ENCODE results near the gene LIN28A. TPM values are rescaled to one million over a fixed set of nuclear protein-coding genes. Genes with fewer than 3 reads are reported as not detected.

The LIN28A gene
- polyA plus RNA-seq, 1 of the 3 experiments (the other 2 are of a cell fraction) = not detected

DNA sequence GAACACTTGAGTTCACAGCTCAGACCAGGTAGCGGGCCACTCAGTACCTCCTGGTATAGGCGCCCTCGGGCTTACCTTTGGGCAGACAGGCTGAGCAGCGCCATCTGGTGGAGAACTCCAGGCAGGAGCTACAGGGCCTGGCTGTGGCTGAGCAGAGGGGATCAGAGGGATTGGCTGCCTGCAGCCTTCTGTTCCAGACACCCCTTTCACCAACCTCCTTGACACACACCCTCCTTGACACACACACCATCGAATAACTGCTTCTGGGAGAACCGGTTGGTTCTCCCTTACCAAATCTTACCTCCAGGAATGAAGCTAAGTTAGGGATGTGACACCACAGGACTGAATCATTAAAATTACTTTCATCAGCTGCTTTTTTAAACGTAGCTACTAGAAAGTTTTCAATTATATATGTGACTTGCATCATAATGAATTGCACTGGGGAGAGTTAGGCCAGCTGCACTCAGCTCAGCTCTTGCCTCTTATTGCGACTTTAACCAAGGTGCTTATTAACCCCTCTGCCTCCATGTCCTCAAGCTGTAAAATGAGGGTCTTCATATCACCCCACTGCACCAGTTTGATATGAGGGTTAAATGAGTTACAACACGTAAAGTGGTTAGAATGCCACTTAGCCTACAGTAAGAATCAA lies 6.6 kb downstream of the LIN28A start:
- H3K4me3 ChIP-seq (ENCODE audit: low read depth in 2 of 2, low read length in 1 of 2) = no peak overlapping the region
- H2AFZ ChIP-seq (ENCODE audit: low read depth) = no peak overlapping the region
- no peak overlapping the region for H3K9ac ChIP-seq
- POLR2A ChIA-PET = no interaction called here
- DNase-seq = peak; percentile 85
- no peak overlapping the region for H3K4me2 ChIP-seq
- CTCF ChIA-PET = interaction anchor here (0.5 to 4.2 kb wide), 60 partner anchors 9 to 1982 kb away, joined by 3 to 53 read pairs (median 4); partner anchors contain the start of genes DHDDS and SH3BGRL3
- no peaks in the 10 kb centered on the region for H3K79me2 ChIP-seq (ENCODE audit: insufficient read depth)
- no peak overlapping the region for H3K27ac ChIP-seq (ENCODE audit: low read depth in 2 of 2, low read length in 1 of 2)
- H3F3A ChIP-seq (replicated peaks; ENCODE audit: insufficient read depth) = no peaks in the 10 kb centered on the region
- 22% methylated on average over 5 of the region's 9 CpGs for WGBS (ENCODE audit: low lambda C conversion rate)
- no peaks in the 10 kb centered on the region for H3K9me2 ChIP-seq
- no peaks in the 10 kb centered on the region for H4K20me1 ChIP-seq (ENCODE audit: insufficient read depth)
- no peaks in the 10 kb centered on the region for H3K36me3 ChIP-seq (replicated peaks in 1 of 2; ENCODE audit: control insufficient read depth in 1 of 2, insufficient read depth in 2 of 2, low read length in 1 of 2)
- TF ChIP-seq SIN3A (IDR thresholded peaks at IDR 0.05; ENCODE audit: borderline replicate concordance, low read depth, low read length) (no peak), SMC3 (IDR thresholded peaks at IDR 0.05; ENCODE audit: low read depth, low read length) (peak; percentile 71), RAD21 (IDR thresholded peaks at IDR 0.05; ENCODE audit: low read length) (peak; percentile 69), TCF12 (IDR thresholded peaks at IDR 0.05) (no peak)
- TF ChIP-seq, protein P1, sequence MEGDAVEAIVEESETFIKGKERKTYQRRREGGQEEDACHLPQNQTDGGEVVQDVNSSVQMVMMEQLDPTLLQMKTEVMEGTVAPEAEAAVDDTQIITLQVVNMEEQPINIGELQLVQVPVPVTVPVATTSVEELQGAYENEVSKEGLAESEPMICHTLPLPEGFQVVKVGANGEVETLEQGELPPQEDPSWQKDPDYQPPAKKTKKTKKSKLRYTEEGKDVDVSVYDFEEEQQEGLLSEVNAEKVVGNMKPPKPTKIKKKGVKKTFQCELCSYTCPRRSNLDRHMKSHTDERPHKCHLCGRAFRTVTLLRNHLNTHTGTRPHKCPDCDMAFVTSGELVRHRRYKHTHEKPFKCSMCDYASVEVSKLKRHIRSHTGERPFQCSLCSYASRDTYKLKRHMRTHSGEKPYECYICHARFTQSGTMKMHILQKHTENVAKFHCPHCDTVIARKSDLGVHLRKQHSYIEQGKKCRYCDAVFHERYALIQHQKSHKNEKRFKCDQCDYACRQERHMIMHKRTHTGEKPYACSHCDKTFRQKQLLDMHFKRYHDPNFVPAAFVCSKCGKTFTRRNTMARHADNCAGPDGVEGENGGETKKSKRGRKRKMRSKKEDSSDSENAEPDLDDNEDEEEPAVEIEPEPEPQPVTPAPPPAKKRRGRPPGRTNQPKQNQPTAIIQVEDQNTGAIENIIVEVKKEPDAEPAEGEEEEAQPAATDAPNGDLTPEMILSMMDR (IDR thresholded peaks at IDR 0.05) = peak; percentile 81
- peaks cover 5% of the 10 kb centered on the region for H3K27me3 ChIP-seq (ENCODE audit: insufficient read depth)
- H3K4me1 ChIP-seq (ENCODE audit: control insufficient read depth in 1 of 2, insufficient read depth in 2 of 2, low read depth in 1 of 2, low read length in 1 of 2) = no peaks in the 10 kb centered on the region
- no peaks in the 10 kb centered on the region for H3K9me3 ChIP-seq

DNA sequence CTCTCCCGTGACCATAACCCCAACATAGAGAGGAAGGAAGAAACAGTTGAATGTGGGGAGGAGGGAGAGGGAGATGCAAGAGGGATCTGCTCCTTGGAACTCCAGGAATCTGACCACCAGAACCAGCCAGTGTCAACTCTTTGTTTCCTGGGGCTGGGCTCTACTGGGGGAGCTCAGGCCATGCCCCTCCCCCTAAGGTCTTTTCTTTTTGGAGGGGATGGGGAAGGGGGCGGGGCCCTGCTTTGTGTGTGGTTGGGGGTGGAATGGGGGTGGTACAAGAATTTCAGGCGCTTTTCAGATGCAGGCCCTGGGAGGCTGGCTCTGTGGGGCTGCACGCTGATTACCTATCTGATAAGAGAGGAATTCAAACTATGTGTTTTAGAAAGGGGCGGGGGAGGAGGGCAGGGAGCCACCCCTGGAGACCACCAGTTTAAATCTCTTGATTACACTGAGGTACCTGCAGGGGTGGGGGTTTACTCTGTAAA lies 8.3 kb downstream of the LIN28A start:
- Histone ChIP-seq H3K9ac (no peak overlapping the region), H3K27me3 (ENCODE audit: insufficient read depth) (no peaks in the 10 kb centered on the region; the same call in 1 of the 2 replicates), H3K4me2 (no peak overlapping the region), H3K4me1 (ENCODE audit: control insufficient read depth in 1 of 2, insufficient read depth in 2 of 2, low read depth in 1 of 2, low read length in 1 of 2) (no peaks in the 10 kb centered on the region), H2AFZ (ENCODE audit: low read depth) (no peak overlapping the region), H3K4me3 (ENCODE audit: low read depth in 2 of 2, low read length in 1 of 2) (no peak overlapping the region), H3K9me3 (no peaks in the 10 kb centered on the region), H3K79me2 (ENCODE audit: insufficient read depth) (no peaks in the 10 kb centered on the region), H3K9me2 (no peaks in the 10 kb centered on the region), H3F3A (replicated peaks; ENCODE audit: insufficient read depth) (no peaks in the 10 kb centered on the region), H3K36me3 (replicated peaks in 1 of 2; ENCODE audit: control insufficient read depth in 1 of 2, insufficient read depth in 2 of 2, low read length in 1 of 2) (no peaks in the 10 kb centered on the region), H4K20me1 (ENCODE audit: insufficient read depth) (no peaks in the 10 kb centered on the region), H3K27ac (ENCODE audit: low read depth in 2 of 2, low read length in 1 of 2) (no peak overlapping the region)
- no peak for DNase-seq
- WGBS (ENCODE audit: low lambda C conversion rate) = 57% methylated on average over 4 of the region's 5 CpGs
- POLR2A ChIA-PET = no interaction called here
- TF ChIP-seq, protein P2, sequence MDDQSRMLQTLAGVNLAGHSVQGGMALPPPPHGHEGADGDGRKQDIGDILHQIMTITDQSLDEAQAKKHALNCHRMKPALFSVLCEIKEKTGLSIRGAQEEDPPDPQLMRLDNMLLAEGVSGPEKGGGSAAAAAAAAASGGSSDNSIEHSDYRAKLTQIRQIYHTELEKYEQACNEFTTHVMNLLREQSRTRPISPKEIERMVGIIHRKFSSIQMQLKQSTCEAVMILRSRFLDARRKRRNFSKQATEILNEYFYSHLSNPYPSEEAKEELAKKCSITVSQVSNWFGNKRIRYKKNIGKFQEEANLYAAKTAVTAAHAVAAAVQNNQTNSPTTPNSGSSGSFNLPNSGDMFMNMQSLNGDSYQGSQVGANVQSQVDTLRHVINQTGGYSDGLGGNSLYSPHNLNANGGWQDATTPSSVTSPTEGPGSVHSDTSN (IDR thresholded peaks at IDR 0.05) = no peak
- TF ChIP-seq YY1 (IDR thresholded peaks at IDR 0.05; ENCODE audit: low read depth) = no peak
- TF ChIP-seq GATA2 (CRISPR knock-in tag; IDR thresholded peaks at IDR 0.05) = no peak
- TF ChIP-seq RAD21 (IDR thresholded peaks at IDR 0.05; ENCODE audit: low read length) = no peak
- no peak for TF ChIP-seq RFX5 (IDR thresholded peaks at IDR 0.05; ENCODE audit: low read length)
- no peak for TF ChIP-seq SMC3 (IDR thresholded peaks at IDR 0.05; ENCODE audit: low read depth, low read length)
- TF ChIP-seq EZH2phosphoT487 (IDR thresholded peaks at IDR 0.05; ENCODE audit: borderline replicate concordance, low read depth) = no peak
- TF ChIP-seq FOXJ3 (CRISPR knock-in tag; IDR thresholded peaks at IDR 0.05) = no peak
- TF ChIP-seq, protein P3, sequence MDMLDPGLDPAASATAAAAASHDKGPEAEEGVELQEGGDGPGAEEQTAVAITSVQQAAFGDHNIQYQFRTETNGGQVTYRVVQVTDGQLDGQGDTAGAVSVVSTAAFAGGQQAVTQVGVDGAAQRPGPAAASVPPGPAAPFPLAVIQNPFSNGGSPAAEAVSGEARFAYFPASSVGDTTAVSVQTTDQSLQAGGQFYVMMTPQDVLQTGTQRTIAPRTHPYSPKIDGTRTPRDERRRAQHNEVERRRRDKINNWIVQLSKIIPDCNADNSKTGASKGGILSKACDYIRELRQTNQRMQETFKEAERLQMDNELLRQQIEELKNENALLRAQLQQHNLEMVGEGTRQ (IDR thresholded peaks at IDR 0.05; ENCODE audit: borderline replicate concordance, low read depth, low read length) = no peak
- no peak for TF ChIP-seq CHD2 (IDR thresholded peaks at IDR 0.05; ENCODE audit: low read length, partially characterized antibody)
- TF ChIP-seq MEF2A (IDR thresholded peaks at IDR 0.05; ENCODE audit: borderline replicate concordance, low read depth) = no peak
- TF ChIP-seq, protein P4, sequence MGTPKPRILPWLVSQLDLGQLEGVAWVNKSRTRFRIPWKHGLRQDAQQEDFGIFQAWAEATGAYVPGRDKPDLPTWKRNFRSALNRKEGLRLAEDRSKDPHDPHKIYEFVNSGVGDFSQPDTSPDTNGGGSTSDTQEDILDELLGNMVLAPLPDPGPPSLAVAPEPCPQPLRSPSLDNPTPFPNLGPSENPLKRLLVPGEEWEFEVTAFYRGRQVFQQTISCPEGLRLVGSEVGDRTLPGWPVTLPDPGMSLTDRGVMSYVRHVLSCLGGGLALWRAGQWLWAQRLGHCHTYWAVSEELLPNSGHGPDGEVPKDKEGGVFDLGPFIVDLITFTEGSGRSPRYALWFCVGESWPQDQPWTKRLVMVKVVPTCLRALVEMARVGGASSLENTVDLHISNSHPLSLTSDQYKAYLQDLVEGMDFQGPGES (IDR thresholded peaks at IDR 0.05; ENCODE audit: low read depth, low read length) = no peak
- no peak for TF ChIP-seq POLR2AphosphoS5 (IDR thresholded peaks at IDR 0.05; ENCODE audit: low read depth, low read length)
- no peak for TF ChIP-seq SIN3A (IDR thresholded peaks at IDR 0.05; ENCODE audit: borderline replicate concordance, low read depth, low read length)
- no peak for TF ChIP-seq FOXM1 (IDR thresholded peaks at IDR 0.05; ENCODE audit: low read depth)
- CTCF ChIA-PET = interaction anchor here (1.4 to 3.8 kb wide), 5 partner anchors 12 to 139 kb away, joined by 3 to 51 read pairs (median 7); partner anchors contain the start of genes DHDDS and SH3BGRL3

Measured in SK-N-SH (cell line).